ENCODE measurements around the gene GRK4.

DNA sequence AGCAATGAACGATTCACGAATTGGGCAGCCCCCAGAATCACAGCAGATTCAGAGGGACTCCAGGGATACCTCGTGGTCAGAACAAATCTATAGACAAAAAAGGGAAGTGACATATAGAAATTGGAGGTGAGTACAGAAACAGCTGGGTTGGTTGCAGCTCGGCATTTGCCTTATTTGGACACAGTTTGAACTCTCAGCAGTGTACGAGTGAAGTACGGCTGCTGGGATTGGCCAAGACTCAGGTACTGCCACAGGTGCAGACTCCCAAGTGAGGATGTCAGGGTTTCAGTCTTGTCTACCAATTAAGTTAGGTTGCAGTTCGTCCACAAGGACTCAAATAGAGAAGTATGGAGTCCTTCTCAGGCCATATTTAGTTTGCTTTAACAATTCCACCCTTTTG is 82.8 kb downstream of the GRK4 start:
- TF ChIP-seq, protein P1, sequence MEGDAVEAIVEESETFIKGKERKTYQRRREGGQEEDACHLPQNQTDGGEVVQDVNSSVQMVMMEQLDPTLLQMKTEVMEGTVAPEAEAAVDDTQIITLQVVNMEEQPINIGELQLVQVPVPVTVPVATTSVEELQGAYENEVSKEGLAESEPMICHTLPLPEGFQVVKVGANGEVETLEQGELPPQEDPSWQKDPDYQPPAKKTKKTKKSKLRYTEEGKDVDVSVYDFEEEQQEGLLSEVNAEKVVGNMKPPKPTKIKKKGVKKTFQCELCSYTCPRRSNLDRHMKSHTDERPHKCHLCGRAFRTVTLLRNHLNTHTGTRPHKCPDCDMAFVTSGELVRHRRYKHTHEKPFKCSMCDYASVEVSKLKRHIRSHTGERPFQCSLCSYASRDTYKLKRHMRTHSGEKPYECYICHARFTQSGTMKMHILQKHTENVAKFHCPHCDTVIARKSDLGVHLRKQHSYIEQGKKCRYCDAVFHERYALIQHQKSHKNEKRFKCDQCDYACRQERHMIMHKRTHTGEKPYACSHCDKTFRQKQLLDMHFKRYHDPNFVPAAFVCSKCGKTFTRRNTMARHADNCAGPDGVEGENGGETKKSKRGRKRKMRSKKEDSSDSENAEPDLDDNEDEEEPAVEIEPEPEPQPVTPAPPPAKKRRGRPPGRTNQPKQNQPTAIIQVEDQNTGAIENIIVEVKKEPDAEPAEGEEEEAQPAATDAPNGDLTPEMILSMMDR (IDR thresholded peaks at IDR 0.05), result no peak
- TF ChIP-seq EZH2phosphoT487 (IDR thresholded peaks at IDR 0.05) (no peak), EZH2 (IDR thresholded peaks at IDR 0.05) (no peak)
